Measurements from ENCODE around the gene CTRL. TPM values are rescaled to one million over a fixed set of nuclear protein-coding genes. Genes with fewer than 3 reads are reported as not detected.
"Not testable (repeated sequence)": the region's sequence is repeated elsewhere in the genome, so short reads cannot be mapped to it uniquely, and the experiment has no call there.

The CTRL gene
- total RNA-seq, 3 donors from 2014 or later (not counting 1 experiment from before 2014, with no cell fraction given) = 14.3 to 17.2 (median 15.0) TPM

DNA sequence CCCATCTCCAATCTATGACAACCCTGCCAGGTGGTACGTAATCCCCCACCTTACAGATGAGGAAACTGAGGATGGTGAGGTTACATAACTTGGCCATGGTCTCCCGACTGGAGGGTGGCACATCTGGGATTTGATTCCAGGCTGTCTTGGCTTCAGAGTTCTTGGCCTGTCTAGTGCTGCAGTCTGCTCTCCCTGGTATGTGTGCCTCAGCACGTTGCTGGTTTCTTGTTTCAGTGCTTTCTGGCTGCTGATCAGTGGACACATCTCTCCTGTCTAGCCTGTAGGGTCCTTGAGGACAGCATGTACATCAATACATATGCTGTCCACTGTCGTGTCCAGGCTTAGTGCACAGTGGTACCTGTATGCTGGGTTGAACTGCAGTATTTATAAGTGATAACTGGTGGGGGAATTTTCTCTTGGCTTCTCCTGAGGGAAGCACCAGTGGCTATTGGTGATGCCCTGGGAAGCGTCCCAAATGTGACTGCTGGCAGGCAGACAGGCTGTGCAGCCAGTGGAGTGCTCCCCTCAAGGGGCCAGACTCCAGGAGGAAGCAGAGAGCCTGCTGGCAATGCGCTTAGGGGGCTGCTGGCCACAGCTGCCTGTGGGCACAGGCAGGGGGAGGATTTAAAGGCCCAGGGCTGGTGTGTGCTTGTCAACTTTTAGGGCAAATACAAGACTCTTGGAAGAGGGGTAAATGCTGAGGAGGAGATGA is 14.4 kb downstream of the CTRL start:
- no peaks in the 10 kb centered on the region for H3K9me3 ChIP-seq (ENCODE audit: control insufficient read depth, insufficient read depth, low read length)
- Mint-ChIP-seq H3K4me1 (peaks cover 22 to 30% of the 10 kb centered on the region in 2 donors), H3K4me3 (no peak overlapping the region), H3K9me3 (no peaks in the 10 kb centered on the region), H3K36me3 (no peaks in the 10 kb centered on the region), H3K27me3 (ENCODE audit: low read depth in 2 of 2) (no peaks in the 10 kb centered on the region), H3K27ac (peak overlapping the region in 1 of 2 donors; percentile 60)
- no peaks in the 10 kb centered on the region for H3K27me3 ChIP-seq (ENCODE audit: control insufficient read depth, insufficient read depth, low read length)
- H3K4me1 ChIP-seq (ENCODE audit: control insufficient read depth, insufficient read depth, low read length) = no peaks in the 10 kb centered on the region
- TF ChIP-seq, protein P1, sequence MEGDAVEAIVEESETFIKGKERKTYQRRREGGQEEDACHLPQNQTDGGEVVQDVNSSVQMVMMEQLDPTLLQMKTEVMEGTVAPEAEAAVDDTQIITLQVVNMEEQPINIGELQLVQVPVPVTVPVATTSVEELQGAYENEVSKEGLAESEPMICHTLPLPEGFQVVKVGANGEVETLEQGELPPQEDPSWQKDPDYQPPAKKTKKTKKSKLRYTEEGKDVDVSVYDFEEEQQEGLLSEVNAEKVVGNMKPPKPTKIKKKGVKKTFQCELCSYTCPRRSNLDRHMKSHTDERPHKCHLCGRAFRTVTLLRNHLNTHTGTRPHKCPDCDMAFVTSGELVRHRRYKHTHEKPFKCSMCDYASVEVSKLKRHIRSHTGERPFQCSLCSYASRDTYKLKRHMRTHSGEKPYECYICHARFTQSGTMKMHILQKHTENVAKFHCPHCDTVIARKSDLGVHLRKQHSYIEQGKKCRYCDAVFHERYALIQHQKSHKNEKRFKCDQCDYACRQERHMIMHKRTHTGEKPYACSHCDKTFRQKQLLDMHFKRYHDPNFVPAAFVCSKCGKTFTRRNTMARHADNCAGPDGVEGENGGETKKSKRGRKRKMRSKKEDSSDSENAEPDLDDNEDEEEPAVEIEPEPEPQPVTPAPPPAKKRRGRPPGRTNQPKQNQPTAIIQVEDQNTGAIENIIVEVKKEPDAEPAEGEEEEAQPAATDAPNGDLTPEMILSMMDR (IDR thresholded peaks at IDR 0.05) = no peak
- no peak overlapping the region for H3K27ac ChIP-seq (ENCODE audit: low read length)
- intact Hi-C loops (cut with micrococcal nuclease) = no loop called here
- H3K4me3 ChIP-seq (ENCODE audit: low read length) = no peak overlapping the region
- ATAC-seq = no peak
- no peak for DNase-seq
- WGBS (ENCODE audit: insufficient coverage) = 92% methylated on average over 6 of the region's 6 CpGs
- H3K36me3 ChIP-seq (ENCODE audit: control insufficient read depth, insufficient read depth, low read length) = peaks cover 12% of the 10 kb centered on the region

DNA sequence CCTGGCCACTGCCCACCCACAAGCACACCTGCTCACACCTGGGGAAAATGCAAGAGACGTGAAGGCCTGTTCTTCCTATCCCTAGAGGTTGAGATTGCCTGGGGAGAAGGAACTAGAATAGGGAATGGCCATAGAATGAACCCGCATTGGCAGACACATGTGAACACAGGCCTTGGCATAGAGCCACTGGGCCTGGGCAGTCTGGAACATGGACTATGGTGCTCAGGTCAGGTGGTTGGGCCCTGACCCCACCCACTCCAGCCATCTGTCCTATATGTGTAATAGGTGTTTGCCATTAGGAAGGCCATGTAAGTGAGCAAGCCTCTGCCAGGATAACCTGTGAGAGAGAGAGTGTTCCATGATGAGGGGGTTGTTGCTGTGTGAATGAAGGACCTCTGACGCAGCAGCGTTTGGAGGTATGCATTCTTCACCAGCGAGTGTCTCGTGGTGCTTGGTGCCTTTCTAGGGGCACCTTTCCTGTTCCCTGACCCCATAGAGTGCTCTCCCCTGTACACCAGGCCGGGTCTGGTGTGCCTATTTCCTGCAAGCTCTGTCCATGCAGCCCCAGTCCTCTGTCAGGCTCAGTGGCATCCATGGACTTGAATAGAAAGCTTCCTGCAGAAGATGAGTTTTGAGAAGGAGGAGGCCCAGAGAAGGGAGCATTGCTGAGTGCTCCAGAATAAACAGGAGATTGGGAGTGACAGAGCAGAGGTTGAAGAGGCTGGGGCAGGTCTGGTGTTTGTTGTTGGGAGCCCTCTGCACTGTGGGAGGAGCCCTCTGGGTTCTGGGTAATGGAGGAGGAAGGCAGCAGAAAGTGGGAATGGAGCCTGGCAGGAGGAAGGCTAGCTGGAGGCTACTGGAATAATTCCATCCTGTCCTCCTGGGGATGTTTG is 15.6 kb downstream of the CTRL start:
- H3K4me3 ChIP-seq (ENCODE audit: low read length) = no peak overlapping the region
- TF ChIP-seq, protein P1 (IDR thresholded peaks at IDR 0.05) = no peak
- no peak for ATAC-seq
- WGBS (ENCODE audit: insufficient coverage) = 91% methylated on average over 7 of the region's 7 CpGs
- no peaks in the 10 kb centered on the region for H3K4me1 ChIP-seq (ENCODE audit: control insufficient read depth, insufficient read depth, low read length)
- H3K9me3 ChIP-seq (ENCODE audit: control insufficient read depth, insufficient read depth, low read length) = no peaks in the 10 kb centered on the region
- H3K27me3 Mint-ChIP-seq (ENCODE audit: low read depth in 2 of 2) = no peaks in the 10 kb centered on the region
- intact Hi-C loops (cut with micrococcal nuclease) = no loop called here
- no peaks in the 10 kb centered on the region for H3K36me3 Mint-ChIP-seq
- H3K36me3 ChIP-seq (ENCODE audit: control insufficient read depth, insufficient read depth, low read length) = peaks cover 13% of the 10 kb centered on the region
- peaks cover 26 to 34% of the 10 kb centered on the region in 2 donors for H3K4me1 Mint-ChIP-seq
- no peak overlapping the region for H3K27ac ChIP-seq (ENCODE audit: low read length)
- H3K27ac Mint-ChIP-seq = no peak overlapping the region
- no peak overlapping the region for H3K4me3 Mint-ChIP-seq
- no peaks in the 10 kb centered on the region for H3K27me3 ChIP-seq (ENCODE audit: control insufficient read depth, insufficient read depth, low read length)
- no peaks in the 10 kb centered on the region for H3K9me3 Mint-ChIP-seq
- no peak for DNase-seq

DNA sequence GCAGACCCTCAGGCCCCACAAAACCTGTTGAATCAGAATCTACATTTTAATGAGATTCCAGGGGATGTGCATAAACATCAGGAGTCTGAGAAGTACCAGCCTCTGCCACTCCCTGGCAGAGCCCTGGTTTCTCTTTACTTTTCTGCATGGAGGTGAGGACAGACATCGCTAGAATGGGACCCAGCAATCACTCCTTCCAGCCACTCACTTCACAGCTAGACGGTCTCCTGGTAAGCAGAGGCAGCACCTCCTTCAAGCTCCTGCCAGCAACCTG is 16.2 kb downstream of the CTRL start:
- H3K36me3 ChIP-seq (ENCODE audit: control insufficient read depth, insufficient read depth, low read length) = peaks cover 12% of the 10 kb centered on the region
- WGBS (ENCODE audit: insufficient coverage) = no CpG with 5 or more reads among the region's 2 CpGs
- H3K36me3 Mint-ChIP-seq; intact Hi-C loops (cut with micrococcal nuclease); H3K27me3 ChIP-seq (ENCODE audit: control insufficient read depth, insufficient read depth, low read length); H3K27me3 Mint-ChIP-seq (ENCODE audit: low read depth in 2 of 2); ATAC-seq; DNase-seq; H3K9me3 Mint-ChIP-seq; H3K4me3 Mint-ChIP-seq; H3K9me3 ChIP-seq (ENCODE audit: control insufficient read depth, insufficient read depth, low read length); H3K4me3 ChIP-seq (ENCODE audit: low read length); H3K27ac ChIP-seq (ENCODE audit: low read length); H3K4me1 ChIP-seq (ENCODE audit: control insufficient read depth, insufficient read depth, low read length); H3K27ac Mint-ChIP-seq: not testable (repeated sequence)
- H3K4me1 Mint-ChIP-seq = peaks cover 26 to 30% of the 10 kb centered on the region in 2 donors

DNA sequence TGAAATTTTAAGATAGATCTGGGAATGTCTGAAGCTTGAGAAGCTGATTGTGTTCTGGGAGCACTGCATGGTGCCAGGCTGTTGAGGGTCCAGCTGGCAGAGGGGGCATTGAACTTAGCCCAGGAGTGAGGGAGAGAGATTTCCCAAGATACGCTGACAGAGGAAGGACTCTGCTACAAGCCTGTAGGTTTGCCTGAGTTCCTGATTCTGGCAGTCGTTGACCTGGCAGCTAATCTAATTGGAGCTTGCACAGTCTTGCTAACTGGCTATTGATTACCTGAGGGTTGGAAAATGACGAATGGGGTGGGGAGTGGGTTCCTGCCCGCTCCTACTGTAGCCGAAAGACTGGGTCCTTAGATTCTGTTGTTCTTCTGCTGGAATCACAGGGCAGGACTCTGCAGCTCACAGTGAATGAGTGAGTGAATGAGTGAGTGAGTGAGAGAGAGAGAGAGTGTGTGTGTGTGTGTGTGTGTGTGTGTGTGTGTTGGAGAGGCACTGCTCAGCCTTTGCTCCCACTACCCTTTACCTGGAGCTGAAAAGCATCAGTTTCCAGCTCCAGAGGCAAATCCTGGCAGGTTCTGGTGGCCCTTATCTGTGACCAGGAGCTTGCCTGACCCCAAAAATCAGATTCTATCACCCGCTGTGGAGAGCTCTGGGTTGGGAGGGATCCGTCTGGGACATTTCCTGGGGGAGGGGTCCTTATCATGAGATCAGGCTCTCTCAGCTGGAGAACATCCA is 16.7 kb downstream of the CTRL start:
- no peaks in the 10 kb centered on the region for H3K4me1 ChIP-seq (ENCODE audit: control insufficient read depth, insufficient read depth, low read length)
- 94% methylated on average over 7 of the region's 7 CpGs for WGBS (ENCODE audit: insufficient coverage)
- no peak overlapping the region for H3K27ac Mint-ChIP-seq
- no peak overlapping the region for H3K4me3 Mint-ChIP-seq
- H3K36me3 Mint-ChIP-seq = no peaks in the 10 kb centered on the region
- H3K9me3 ChIP-seq (ENCODE audit: control insufficient read depth, insufficient read depth, low read length) = no peaks in the 10 kb centered on the region
- H3K36me3 ChIP-seq (ENCODE audit: control insufficient read depth, insufficient read depth, low read length) = peaks cover 11% of the 10 kb centered on the region
- no peaks in the 10 kb centered on the region for H3K27me3 Mint-ChIP-seq (ENCODE audit: low read depth in 2 of 2)
- no peak overlapping the region for H3K4me3 ChIP-seq (ENCODE audit: low read length)
- intact Hi-C loops (cut with micrococcal nuclease) = no loop called here
- no peak overlapping the region for H3K27ac ChIP-seq (ENCODE audit: low read length)
- H3K4me1 Mint-ChIP-seq = peaks cover 26 to 30% of the 10 kb centered on the region in 2 donors
- TF ChIP-seq, protein P1 (IDR thresholded peaks at IDR 0.05) = no peak
- H3K9me3 Mint-ChIP-seq = no peaks in the 10 kb centered on the region
- H3K27me3 ChIP-seq (ENCODE audit: control insufficient read depth, insufficient read depth, low read length) = no peaks in the 10 kb centered on the region
- no peak for DNase-seq
- no peak for ATAC-seq

All from natural killer cell (primary cell).